Panc1 (cell line): ENCODE results near the gene TAOK1. TPM values are rescaled to one million over a fixed set of nuclear protein-coding genes. Genes with fewer than 3 reads are reported as not detected.
A peak's percentile ranks its signal among the peaks of the same experiment; 100 is the strongest.

ENCODE experiments used
- ATAC-seq: fragments of 200-7000 bp; cut with Tn5 transposase; 2 replicates; pipeline ENCODE4 v1.9.1; 2020; ENCODE audit warnings: mild to moderate bottlenecking, moderate library complexity
- BruUV-seq: library from RNA; stranded (reverse); fragments of 400-500 nt; replicated peaks from 2 replicates; lab custom pipeline; 2021; lab: Mats Ljungman, UMichigan
- CTCF ChIA-PET: fragments of 300-600 bp; sonication (Branson Sonifier 250); formaldehyde crosslinking; loops from one replicate; lab custom pipeline; 2022; ENCODE audit warnings: antibody characterized with exemption; lab: Charles Lee
- POLR2A ChIA-PET: fragments of 300-600 bp; sonication (Branson Sonifier 250); formaldehyde crosslinking; loops from one replicate; lab custom pipeline; 2022; ENCODE audit warnings: antibody characterized with exemption; lab: Charles Lee
- DNase-seq: peaks from one replicate; pipeline ENCODE4 v3.0.0-alpha.2; 2010; ENCODE audit warnings: low read depth, low spot score
- H3K27ac ChIP-seq: 2 replicates; pipeline ENCODE4 v1.5.1; 2011; ENCODE audit warnings: mild to moderate bottlenecking, low read length, inconsistent platforms
- H3K27me3 ChIP-seq: fragments of 200-500 bp; sonication (Bioruptor generic); 2 replicates; pipeline ENCODE4 v1.6.0; 2014; ENCODE audit warnings: low read length, inconsistent platforms; ENCODE audit not compliant: control insufficient read depth, insufficient read depth
- H3K36me3 ChIP-seq: fragments of 200-500 bp; sonication (Bioruptor generic); 2 replicates; pipeline ENCODE4 v1.5.1; 2014; ENCODE audit warnings: inconsistent platforms, mild to moderate bottlenecking, low read length, moderate library complexity; ENCODE audit not compliant: control insufficient read depth, insufficient read depth
- H3K4me1 ChIP-seq: 2 replicates; pipeline ENCODE4 v1.5.1; 2011; ENCODE audit warnings: inconsistent platforms, mild to moderate bottlenecking, low read length, moderate library complexity; ENCODE audit not compliant: control insufficient read depth, insufficient read depth
- H3K4me3 ChIP-seq, 2 experiments: 2 replicates each; pipeline ENCODE4 v1.5.1; 2011 to 2012; ENCODE audit warnings: low read depth in 2 of 2, low read length in 2 of 2, mild to moderate bottlenecking in 2 of 2, inconsistent platforms in 1 of 2, moderate library complexity in 1 of 2
- H3K9me3 ChIP-seq: fragments of 200-500 bp; sonication (Bioruptor generic); 2 replicates; pipeline ENCODE4 v1.5.1; 2014; ENCODE audit warnings: low read depth, mild to moderate bottlenecking, inconsistent platforms, low read length, moderate library complexity; ENCODE audit not compliant: control insufficient read depth, insufficient read depth
- CTCF ChIP-seq: fragments of 450-650 bp; IDR thresholded peaks from 2 replicates; pipeline ENCODE4 v1.5.1; 2017; ENCODE audit warnings: mild to moderate bottlenecking
- POLR2AphosphoS5 ChIP-seq: IDR thresholded peaks from 2 replicates; pipeline ENCODE4 v1.6.1; 2012; ENCODE audit warnings: mild to moderate bottlenecking, low read depth, low read length, moderate library complexity
- REST ChIP-seq, 2 experiments: IDR thresholded peaks; 2 replicates each; pipeline ENCODE4 v1.6.1; 2011 to 2012; ENCODE audit warnings: low read depth in 2 of 2, control low read depth in 1 of 2, low read length in 1 of 2, mild to moderate bottlenecking in 1 of 2, moderate library complexity in 1 of 2; ENCODE audit not compliant: insufficient read depth in 1 of 2
- SIN3A ChIP-seq: IDR thresholded peaks from 2 replicates; pipeline ENCODE4 v1.6.1; 2012; ENCODE audit warnings: low read depth, mild to moderate bottlenecking, low read length, moderate library complexity, borderline replicate concordance; ENCODE audit not compliant: insufficient read depth
- TCF7L2 ChIP-seq: IDR thresholded peaks from 2 replicates; pipeline ENCODE4 v1.6.1; 2011; ENCODE audit warnings: mild to moderate bottlenecking, low read depth, low read length, inconsistent platforms
- in situ Hi-C: cut with HindIII; loops from 2 replicates; pipeline ENCODE4 v1.10.0; 2016; ENCODE audit warnings: low sequenced_read_pairs, low pct_unique_long_range_greater_than_20kb
- intact Hi-C: fragments of 100-400 bp; cut with micrococcal nuclease; formaldehyde crosslinking; loops from one replicate; pipeline ENCODE4 v1.10.0; 2022; ENCODE audit not compliant: unreplicated experiment
- total RNA-seq: library from RNA; stranded (reverse); gene quantifications from one replicate; pipeline ENCODE4 v1.2.1, GENCODE V29; 2021; ENCODE audit not compliant: unreplicated experiment

TAOK1 gene
- total RNA-seq, 1 experiment from 2014 or later = 111 TPM

- peaks cover 41% of the 10 kb centered on the region for H3K4me1 ChIP-seq
- TF ChIP-seq REST (IDR thresholded peaks at IDR 0.05; ENCODE audit: insufficient read depth in 1 of 2, low read depth in 2 of 2, low read length in 1 of 2) (no peak), POLR2AphosphoS5 (no peak), SIN3A (no peak), CTCF (no peak), TCF7L2 (no peak)
- POLR2A ChIA-PET = no interaction called here
- CTCF ChIA-PET = interaction anchor here (0.6 to 1.7 kb wide), 2 partner anchors 30 to 193 kb away, joined by 5 to 7 read pairs; no protein-coding TSS in a partner anchor
- intact Hi-C loops = no loop called here
- H3K27ac ChIP-seq = peak overlapping the region; percentile 39
- no peaks in the 10 kb centered on the region for H3K9me3 ChIP-seq
- DNase-seq (no peak), ATAC-seq (no peak)
- no peaks in the 10 kb centered on the region for H3K27me3 ChIP-seq
- H3K4me3 ChIP-seq = no peak overlapping the region
- no TSS peak for BruUV-seq
- in situ Hi-C loops = no loop called here
- H3K36me3 ChIP-seq = peaks cover 5% of the 10 kb centered on the region; the same call in 1 of the 2 replicates
Observed at GRCh38 chr17:29586676-29587469, 196.7 kb downstream of the TAOK1 start.

GRCh38 chr17:29587591-29587990 lies 197.4 kb downstream of the TAOK1 start:
- DNase-seq (no peak), ATAC-seq (no peak)
- in situ Hi-C loops (no loop called here), intact Hi-C loops (no loop called here)
- TF ChIP-seq TCF7L2 (no peak), CTCF (no peak), REST (IDR thresholded peaks at IDR 0.05; ENCODE audit: insufficient read depth in 1 of 2, low read depth in 2 of 2, low read length in 1 of 2) (no peak), POLR2AphosphoS5 (no peak), SIN3A (no peak)
- no peaks in the 10 kb centered on the region for H3K9me3 ChIP-seq
- H3K4me3 ChIP-seq = peak overlapping the region; percentile 77 to 92
- H3K4me1 ChIP-seq = peaks cover 48% of the 10 kb centered on the region
- H3K27ac ChIP-seq = no peak overlapping the region; the same call in 1 of the 2 replicates
- no peaks in the 10 kb centered on the region for H3K27me3 ChIP-seq
- ChIA-PET CTCF (interaction anchor here (0.6 kb wide), 3 partner anchors 192 to 649 kb away, joined by 3 to 7 read pairs (median 6); no protein-coding TSS in a partner anchor), POLR2A (no interaction called here)
- peaks cover 5% of the 10 kb centered on the region; the same call in 1 of the 2 replicates for H3K36me3 ChIP-seq
- BruUV-seq = no TSS peak
